Stimulated activated CD8-positive, alpha-beta memory T cell treated with anti-CD3 and anti-CD28 coated beads, Interleukin-12 subunit alpha, Interleukin-12 subunit beta, amount 100 ng/mL, for 4 hours (primary cell): ENCODE data around the gene CCDC182.

Experiments used
- DNase-seq: peaks from one replicate; pipeline ENCODE4 v3.0.0-alpha.2; 2020; ENCODE audit warnings: low read depth

CCDC182 gene

GRCh38 chr17:57726838-57727237 lies 18.3 kb downstream of the CCDC182 start:
- no peak for DNase-seq

GRCh38 chr17:57726213-57726790 lies 18.8 kb downstream of the CCDC182 start:
- DNase-seq: no peak

DNA sequence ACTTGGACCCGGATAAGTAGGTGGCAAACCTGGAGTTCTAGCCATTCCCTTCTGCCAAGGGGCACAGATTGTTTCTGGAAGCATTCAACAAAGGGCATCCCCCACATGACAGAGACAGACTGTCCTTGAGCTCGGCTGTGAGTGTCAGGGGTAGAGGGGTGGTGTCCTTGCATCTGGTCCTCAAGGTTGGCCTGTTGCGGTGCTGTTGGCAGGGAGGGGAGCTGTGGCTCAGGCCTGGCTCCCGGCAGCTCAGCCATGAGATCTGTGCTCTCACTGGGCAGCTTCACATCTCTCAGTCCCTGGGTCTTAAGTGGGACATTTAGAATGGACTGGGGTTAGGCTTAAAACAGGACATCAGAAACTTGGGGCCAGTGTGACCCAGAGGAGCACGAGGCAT lies 20.4 kb downstream of the CCDC182 start:
- no peak for DNase-seq

DNA sequence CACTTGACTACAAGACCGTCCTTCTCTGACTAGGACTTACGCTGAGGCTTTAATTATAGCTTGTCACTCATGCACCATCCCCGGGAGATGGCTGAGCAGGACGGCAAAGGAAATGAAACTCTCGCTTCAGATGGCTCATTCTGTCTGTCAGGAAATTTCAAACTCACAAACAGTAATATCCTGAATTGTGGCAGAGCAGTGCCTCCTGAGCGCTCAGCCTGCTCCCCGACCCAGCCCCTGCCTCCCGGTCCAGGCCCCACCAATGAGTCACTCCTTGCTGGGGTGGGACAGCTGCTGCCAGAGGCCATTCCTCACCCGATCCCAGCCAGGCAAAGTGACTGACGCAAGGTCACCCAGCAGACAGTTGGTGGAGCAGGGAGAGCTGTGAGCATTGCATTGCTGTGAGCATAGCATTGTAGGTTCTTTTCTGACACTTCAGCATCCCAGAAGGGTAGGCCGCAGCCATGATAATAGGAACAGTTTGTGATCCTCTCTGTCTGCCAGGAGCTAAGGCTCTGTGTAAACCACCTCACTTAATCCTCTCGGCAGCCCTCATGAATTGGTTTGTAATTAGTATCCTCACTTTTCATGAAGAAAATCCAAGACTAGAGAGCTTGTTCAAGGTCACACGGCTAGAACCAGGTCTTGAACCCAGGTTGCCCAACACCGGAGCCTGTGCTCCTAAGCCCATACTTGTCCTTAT lies 20.9 kb downstream of the CCDC182 start:
- no peak for DNase-seq

- DNase-seq: no peak
Observed at GRCh38 chr17:57723427-57724025, 21.6 kb downstream of the CCDC182 start.

DNA sequence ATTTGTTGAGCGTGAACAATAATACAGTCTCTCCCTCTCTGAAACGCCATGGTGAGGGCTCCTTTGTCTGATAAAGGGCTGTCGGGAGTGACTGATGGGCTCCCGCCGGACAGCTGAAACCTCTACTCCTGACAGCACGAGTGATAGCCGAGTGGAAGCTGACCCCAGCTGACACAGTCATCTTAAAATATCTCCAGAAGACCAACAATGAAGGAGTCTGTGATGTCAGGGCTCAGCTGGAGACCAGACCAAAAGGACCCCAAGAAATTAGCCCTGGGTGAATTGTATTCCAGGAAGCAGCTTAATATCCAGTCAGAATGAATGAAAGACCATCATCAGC lies 22.4 kb downstream of the CCDC182 start:
- DNase-seq: no peak

- DNase-seq: no peak
Observed at GRCh38 chr17:57721967-57722703, 23.0 kb downstream of the CCDC182 start.

GRCh38 chr17:57720386-57721035 lies 24.6 kb downstream of the CCDC182 start:
- no peak for DNase-seq

- no peak for DNase-seq
Observed at GRCh38 chr17:57718878-57719277, 26.2 kb downstream of the CCDC182 start.

GRCh38 chr17:57715981-57716380 lies 29.1 kb downstream of the CCDC182 start:
- DNase-seq: no peak

- DNase-seq: no peak
Observed at GRCh38 chr17:57714665-57715180, 30.4 kb downstream of the CCDC182 start.

DNA sequence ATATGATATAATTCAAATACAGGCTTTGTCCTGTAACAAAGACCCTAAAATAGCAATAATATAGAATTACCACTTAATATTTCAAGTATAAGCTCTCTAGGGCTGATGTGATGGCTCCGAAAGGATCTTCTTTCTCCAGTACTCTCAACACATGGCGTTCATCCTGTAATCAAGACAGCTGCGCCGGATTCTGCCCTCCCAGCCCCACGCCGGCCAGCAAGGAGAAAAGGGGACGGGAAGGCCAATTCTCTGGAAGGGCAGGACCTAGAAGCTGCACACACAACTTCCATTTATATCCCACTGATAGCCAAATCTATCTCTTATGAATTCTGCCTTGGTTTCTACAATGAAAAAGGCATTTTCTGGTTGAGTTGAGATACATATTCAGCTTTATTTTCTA lies 32.0 kb downstream of the CCDC182 start:
- DNase-seq: no peak

- DNase-seq: no peak
Observed at GRCh38 chr17:57708410-57708809, 36.7 kb downstream of the CCDC182 start.

- DNase-seq: no peak
Observed at GRCh38 chr17:57707892-57708291, 37.2 kb downstream of the CCDC182 start.

DNA sequence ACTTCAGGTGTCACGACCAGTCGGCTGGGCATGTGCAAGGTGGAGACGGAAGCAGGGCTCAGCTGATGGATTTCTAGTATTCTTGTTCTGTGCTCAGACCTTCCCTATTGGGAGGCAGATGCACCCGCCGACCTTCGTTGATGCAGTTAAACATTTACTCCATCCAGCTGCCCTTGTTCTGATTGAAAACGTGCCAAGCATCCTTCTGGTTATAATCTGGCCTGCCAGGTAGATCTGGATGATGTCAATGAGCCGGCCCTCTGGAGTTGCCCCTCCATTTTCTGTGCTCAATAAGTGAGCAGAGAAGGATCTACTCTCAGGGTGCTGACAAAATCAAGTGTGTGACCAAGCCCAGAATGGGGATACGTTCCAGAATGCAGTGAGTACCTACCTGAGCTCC lies 38.3 kb downstream of the CCDC182 start:
- no peak for DNase-seq

GRCh38 chr17:57705921-57706695 lies 39.0 kb downstream of the CCDC182 start:
- no peak for DNase-seq

- no peak for DNase-seq
Observed at GRCh38 chr17:57704448-57704847, 40.7 kb downstream of the CCDC182 start.

GRCh38 chr17:57703273-57703672 lies 41.8 kb downstream of the CCDC182 start:
- DNase-seq: no peak

DNA sequence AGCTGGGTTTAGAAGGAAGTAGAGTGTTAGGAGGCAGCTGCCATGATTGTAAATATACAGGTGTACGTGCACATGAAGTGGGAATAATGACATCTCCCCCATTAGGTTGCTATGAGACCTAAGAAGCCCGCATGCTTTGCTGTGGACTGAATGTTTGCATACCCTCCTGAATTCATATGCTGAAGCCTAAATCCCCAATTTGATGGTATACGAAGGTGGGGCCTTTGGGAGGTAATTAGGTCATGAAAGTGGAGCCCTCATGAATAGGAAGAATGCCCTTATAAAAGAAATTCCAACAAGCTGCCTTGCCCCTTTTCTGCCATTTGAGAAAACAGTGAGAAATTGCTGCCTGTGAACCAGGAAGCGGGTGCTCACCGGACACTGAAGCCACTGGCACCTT lies 44.0 kb downstream of the CCDC182 start:
- no peak for DNase-seq

DNA sequence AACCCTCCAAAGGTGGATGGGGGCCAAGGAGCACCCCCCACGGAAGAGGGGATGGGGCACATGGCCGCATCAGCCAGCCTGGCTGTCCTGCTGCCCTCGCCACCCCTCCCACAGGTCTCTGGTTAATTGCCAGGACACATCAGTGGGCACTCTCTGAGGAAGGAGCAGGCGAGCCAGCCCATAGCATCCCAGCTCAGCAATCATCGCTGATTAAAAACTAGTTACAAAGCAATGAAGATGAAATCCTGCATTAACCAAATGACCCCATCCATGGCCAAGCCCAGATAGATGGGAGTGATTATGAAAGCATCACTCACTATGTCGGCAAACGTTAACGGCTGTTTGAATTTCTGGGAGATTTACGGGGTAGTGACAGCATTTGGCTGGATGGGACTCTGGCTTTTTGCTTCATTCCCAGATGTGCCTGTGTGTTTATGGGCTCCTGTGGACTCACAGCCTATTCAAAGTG lies 45.3 kb downstream of the CCDC182 start:
- no peak for DNase-seq
